Measurements from ENCODE around the gene KIF22. TPM values are rescaled to one million over a fixed set of nuclear protein-coding genes. Genes with fewer than 3 reads are reported as not detected.

Gene KIF22
- total and polyA plus RNA-seq, 9 of the 15 experiments (the other 6 are each of a cell fraction or from before 2014, with no cell fraction given) = 8.7 to 232 (median 131) TPM

- TF ChIP-seq ZBTB40 (IDR thresholded peaks at IDR 0.05) (no peak), ZBTB40 (CRISPR knock-in tag; IDR thresholded peaks at IDR 0.05) (no peak), SMARCE1 (IDR thresholded peaks at IDR 0.05) (no peak), ATF1 (CRISPR knock-in tag; IDR thresholded peaks at IDR 0.05) (no peak), ATF1 (tag; IDR thresholded peaks at IDR 0.05) (peak; percentile 44), DACH1 (IDR thresholded peaks at IDR 0.05; ENCODE audit: partially characterized antibody) (peak; percentile 75), ZBTB7A (IDR thresholded peaks at IDR 0.05; ENCODE audit: borderline replicate concordance, control insufficient read depth, low read depth, low read length) (0 out of 2 replicates have a peak, but pooled peaks have one; percentile 10), RBM15 (IDR thresholded peaks at IDR 0.05; ENCODE audit: insufficient read depth, low read length) (no peak), REST (IDR thresholded peaks at IDR 0.05; ENCODE audit: borderline replicate concordance) (peak; percentile 73), REST (CRISPR knock-in tag; IDR thresholded peaks at IDR 0.05; ENCODE audit: low read depth) (no peak)
Measured at GRCh38 chr16:29848420-29849297, 58.1 kb downstream of the KIF22 start (continued).

All from K562 (cell line).